Progenitor cell of endocrine pancreas (in vitro differentiated cells): ENCODE results near the gene LRRC75A. TPM values are rescaled to one million over a fixed set of nuclear protein-coding genes. Genes with fewer than 3 reads are reported as not detected.

Source experiments
- DNase-seq: peaks from one replicate; pipeline ENCODE4 v3.0.0; 2021; ENCODE audit warnings: low spot score; ENCODE audit not compliant: unreplicated experiment
- H3K27ac Mint-ChIP-seq: 2 replicates; pipeline ENCODE4 v1.8.0; 2021; ENCODE audit warnings: mild to moderate bottlenecking, moderate library complexity, mixed read lengths
- H3K27me3 Mint-ChIP-seq: 2 replicates; pipeline ENCODE4 v1.8.0; 2021; ENCODE audit warnings: mixed read lengths
- H3K36me3 Mint-ChIP-seq: 2 replicates; pipeline ENCODE4 v1.8.0; 2022; ENCODE audit warnings: mixed read lengths; ENCODE audit not compliant: insufficient read depth
- H3K4me1 Mint-ChIP-seq: 2 replicates; pipeline ENCODE4 v1.8.0; 2021; ENCODE audit warnings: low read depth, mixed read lengths
- H3K4me3 Mint-ChIP-seq: 2 replicates; pipeline ENCODE4 v1.8.0; 2021; ENCODE audit warnings: low read depth, mild to moderate bottlenecking, moderate library complexity, mixed read lengths
- H3K9me3 Mint-ChIP-seq: 2 replicates; pipeline ENCODE4 v1.8.0; 2021; ENCODE audit warnings: low read depth, mixed read lengths
- total RNA-seq: library from RNA; stranded (reverse); gene quantifications from 2 replicates; pipeline ENCODE4 v1.2.1, GENCODE V29; 2021
- TF ChIP-seq, protein P1 (sequence below): fragments of 200-600 bp; sonication (generic); IDR thresholded peaks from one replicate; pipeline ENCODE4 v1.5.0; 2021; ENCODE audit warnings: antibody characterized with exemption, mild to moderate bottlenecking; ENCODE audit not compliant: unreplicated experiment

LRRC75A gene
- total RNA-seq, 1 donor from 2014 or later: 9.7 TPM

DNA sequence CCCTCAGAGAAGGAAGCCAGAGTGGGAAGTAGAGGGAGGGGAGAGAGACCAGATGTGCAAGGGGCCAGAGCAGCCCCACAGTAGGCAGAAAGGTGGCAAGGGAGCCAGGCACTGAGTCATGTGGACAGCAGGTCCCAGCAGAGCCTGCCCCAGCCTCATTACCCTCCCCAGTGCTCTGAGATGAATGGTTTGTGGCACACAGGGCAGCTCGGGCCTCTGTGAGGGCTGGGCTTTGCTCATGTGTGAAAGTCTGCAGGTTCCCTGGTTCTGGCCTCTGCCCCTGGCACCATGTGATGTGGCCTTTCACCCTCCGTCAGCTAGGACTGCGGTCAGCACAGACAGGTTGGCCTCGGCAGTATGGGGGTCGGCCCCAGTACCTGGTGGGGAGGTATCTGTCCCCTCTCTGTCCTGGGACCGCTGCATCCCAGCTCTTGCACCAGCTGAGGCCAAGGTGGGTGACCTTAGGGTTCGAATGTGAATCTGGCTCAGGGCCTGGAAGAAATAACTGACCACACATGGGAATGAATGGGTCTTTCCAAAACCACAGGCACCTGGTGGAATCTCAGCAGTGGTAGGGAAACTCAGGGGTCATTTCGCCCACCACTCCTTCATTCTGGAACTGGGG lies 8.9 kb downstream of the LRRC75A start:
- no peak overlapping the region for H3K4me3 Mint-ChIP-seq
- H3K27ac Mint-ChIP-seq: no peak overlapping the region

DNA sequence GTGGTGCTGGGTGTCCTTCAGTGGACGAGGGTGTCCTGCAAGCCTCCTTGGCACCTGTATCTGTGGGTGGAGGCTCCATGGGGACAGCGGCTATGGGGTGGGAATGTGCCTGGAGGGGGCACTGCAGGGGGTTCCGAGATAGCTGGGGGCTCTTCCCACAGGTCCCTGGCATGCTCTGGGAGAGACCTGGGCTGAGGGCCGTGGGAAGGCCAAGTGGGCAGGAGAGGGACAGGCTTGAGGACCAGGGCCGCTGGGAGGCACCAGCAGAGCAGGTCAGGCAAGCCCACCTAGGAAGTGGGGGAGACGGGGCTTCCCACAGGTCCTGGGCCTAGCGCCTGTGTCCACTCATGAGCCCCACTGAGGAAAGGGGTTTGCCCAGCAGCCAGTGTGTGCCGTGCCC lies 9.7 kb downstream of the LRRC75A start:
- Mint-ChIP-seq H3K36me3 (no peaks in the 10 kb centered on the region), H3K27me3 (no peaks in the 10 kb centered on the region), H3K4me1 (peaks cover 17% of the 10 kb centered on the region), H3K27ac (no peak overlapping the region), H3K9me3 (no peaks in the 10 kb centered on the region), H3K4me3 (no peak overlapping the region)
- TF ChIP-seq, protein P1, sequence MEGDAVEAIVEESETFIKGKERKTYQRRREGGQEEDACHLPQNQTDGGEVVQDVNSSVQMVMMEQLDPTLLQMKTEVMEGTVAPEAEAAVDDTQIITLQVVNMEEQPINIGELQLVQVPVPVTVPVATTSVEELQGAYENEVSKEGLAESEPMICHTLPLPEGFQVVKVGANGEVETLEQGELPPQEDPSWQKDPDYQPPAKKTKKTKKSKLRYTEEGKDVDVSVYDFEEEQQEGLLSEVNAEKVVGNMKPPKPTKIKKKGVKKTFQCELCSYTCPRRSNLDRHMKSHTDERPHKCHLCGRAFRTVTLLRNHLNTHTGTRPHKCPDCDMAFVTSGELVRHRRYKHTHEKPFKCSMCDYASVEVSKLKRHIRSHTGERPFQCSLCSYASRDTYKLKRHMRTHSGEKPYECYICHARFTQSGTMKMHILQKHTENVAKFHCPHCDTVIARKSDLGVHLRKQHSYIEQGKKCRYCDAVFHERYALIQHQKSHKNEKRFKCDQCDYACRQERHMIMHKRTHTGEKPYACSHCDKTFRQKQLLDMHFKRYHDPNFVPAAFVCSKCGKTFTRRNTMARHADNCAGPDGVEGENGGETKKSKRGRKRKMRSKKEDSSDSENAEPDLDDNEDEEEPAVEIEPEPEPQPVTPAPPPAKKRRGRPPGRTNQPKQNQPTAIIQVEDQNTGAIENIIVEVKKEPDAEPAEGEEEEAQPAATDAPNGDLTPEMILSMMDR: no peak
- no peak for DNase-seq

More for the DNA sequence above, 8.9 kb downstream of the LRRC75A start:
- Mint-ChIP-seq H3K9me3 (no peaks in the 10 kb centered on the region), H3K36me3 (no peaks in the 10 kb centered on the region), H3K4me1 (peaks cover 21% of the 10 kb centered on the region), H3K27me3 (no peaks in the 10 kb centered on the region)
- DNase-seq: no peak
- TF ChIP-seq, protein P1: no peak

DNA sequence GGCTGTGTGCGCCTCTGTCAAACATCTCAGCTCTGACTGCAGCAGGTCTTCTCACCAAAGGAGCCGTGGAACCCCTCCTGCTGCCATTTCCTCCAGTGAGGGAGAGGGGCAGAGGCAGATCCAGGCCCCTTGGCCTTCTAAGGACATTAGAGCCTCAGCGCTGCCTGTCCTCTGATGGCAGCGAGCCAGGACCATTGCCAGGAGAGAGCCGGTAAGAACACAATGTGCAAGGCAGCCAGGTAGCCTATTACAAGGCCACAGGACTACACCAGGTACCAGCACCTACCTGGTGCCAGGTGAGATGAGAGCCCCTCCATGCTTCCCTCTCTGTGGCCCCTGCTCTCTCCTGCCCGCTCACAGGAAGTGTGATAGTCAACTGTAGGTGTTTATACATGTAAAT lies 11.0 kb downstream of the LRRC75A start:
- Mint-ChIP-seq H3K27me3 (no peaks in the 10 kb centered on the region), H3K4me3 (no peak overlapping the region), H3K27ac (no peak overlapping the region), H3K36me3 (no peaks in the 10 kb centered on the region), H3K9me3 (no peaks in the 10 kb centered on the region), H3K4me1 (peaks cover 11% of the 10 kb centered on the region)
- TF ChIP-seq, protein P1: no peak
- DNase-seq: no peak

DNA sequence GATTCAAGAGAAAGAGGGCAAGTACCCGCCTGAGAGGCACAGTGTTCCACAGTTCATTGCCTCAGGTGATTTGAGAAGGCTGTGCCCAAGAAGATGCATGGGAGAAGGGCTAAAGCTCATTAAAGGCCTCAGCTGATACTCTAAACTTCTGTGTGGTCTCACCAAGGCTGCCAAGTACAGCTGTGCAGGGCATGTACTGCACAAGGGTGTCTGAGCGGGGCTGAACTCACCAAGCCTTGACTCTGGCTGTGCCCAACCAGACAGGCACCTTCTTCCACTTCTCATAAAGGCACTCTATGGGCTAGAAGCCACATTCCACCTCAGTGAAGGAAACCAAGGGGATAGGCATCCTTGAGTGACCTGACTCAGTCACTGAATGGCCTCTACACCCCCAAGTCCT lies 12.7 kb downstream of the LRRC75A start:
- Mint-ChIP-seq H3K9me3 (no peaks in the 10 kb centered on the region), H3K36me3 (no peaks in the 10 kb centered on the region), H3K4me1 (peaks cover 16% of the 10 kb centered on the region), H3K27me3 (no peaks in the 10 kb centered on the region), H3K27ac (no peak overlapping the region), H3K4me3 (no peak overlapping the region)
- DNase-seq: no peak
- TF ChIP-seq, protein P1: no peak

DNA sequence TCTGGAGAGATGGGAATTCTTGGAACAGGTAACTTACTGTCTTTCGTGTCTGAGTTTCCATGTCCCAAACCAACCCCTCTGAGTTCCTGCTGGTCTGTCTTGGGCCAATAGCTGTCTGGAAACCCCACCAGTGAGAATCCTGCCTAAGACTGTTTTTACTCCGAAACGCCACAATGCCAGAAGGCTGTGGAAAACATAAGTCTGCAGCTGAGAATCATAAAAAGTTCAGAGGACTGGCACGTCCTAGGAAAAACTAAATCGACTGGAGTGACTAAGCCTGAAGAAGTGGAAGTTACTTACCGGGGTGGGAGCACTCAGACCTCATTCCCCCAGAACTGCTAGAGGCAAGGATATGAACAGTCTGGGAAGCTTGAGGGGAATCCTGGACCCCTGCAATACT lies 13.3 kb downstream of the LRRC75A start:
- no peak for DNase-seq
- Mint-ChIP-seq H3K9me3 (no peaks in the 10 kb centered on the region), H3K4me1 (peaks cover 15% of the 10 kb centered on the region), H3K36me3 (no peaks in the 10 kb centered on the region), H3K4me3 (no peak overlapping the region), H3K27ac (no peak overlapping the region), H3K27me3 (no peaks in the 10 kb centered on the region)
- TF ChIP-seq, protein P1: no peak
